Sigmoid colon (tissue), 4 donors: ENCODE data around the gene PLCB2.

Experiments used
- EP300 ChIP-seq, 4 donors: sonication (generic); formaldehyde crosslinking; IDR thresholded peaks; one replicate each; pipeline ENCODE4 v1.6.1; 2017; ENCODE audit warnings: antibody characterized with exemption in 4 of 4
- POLR2A ChIP-seq, 2 donors: fragments of 450-650 bp; IDR thresholded peaks; one replicate each; pipeline ENCODE4 v1.6.1; 2016; ENCODE audit warnings: antibody characterized with exemption in 2 of 2, mild to moderate bottlenecking in 2 of 2, moderate library complexity in 2 of 2
- POLR2AphosphoS5 ChIP-seq, 4 donors: sonication (generic); formaldehyde crosslinking; IDR thresholded peaks; one replicate each; pipeline ENCODE4 v1.6.1; 2017; ENCODE audit warnings: antibody characterized with exemption in 4 of 4
- TF ChIP-seq, protein P1 (sequence below), 4 experiments: fragments of 450-650 bp in 3 of 4; fragments of 200-600 bp in 1 of 4; IDR thresholded peaks; one replicate each; pipeline ENCODE4 v1.5.1; 2016 to 2019; ENCODE audit warnings: antibody characterized with exemption in 4 of 4, mild to moderate bottlenecking in 3 of 4, moderate library complexity in 2 of 4

- TF ChIP-seq POLR2A (IDR thresholded peaks at IDR 0.05) (no peak), POLR2AphosphoS5 (IDR thresholded peaks at IDR 0.05) (peak in 2 of 4 donors; percentile 23 to 40), EP300 (IDR thresholded peaks at IDR 0.05) (no peak)
- TF ChIP-seq, protein P1, sequence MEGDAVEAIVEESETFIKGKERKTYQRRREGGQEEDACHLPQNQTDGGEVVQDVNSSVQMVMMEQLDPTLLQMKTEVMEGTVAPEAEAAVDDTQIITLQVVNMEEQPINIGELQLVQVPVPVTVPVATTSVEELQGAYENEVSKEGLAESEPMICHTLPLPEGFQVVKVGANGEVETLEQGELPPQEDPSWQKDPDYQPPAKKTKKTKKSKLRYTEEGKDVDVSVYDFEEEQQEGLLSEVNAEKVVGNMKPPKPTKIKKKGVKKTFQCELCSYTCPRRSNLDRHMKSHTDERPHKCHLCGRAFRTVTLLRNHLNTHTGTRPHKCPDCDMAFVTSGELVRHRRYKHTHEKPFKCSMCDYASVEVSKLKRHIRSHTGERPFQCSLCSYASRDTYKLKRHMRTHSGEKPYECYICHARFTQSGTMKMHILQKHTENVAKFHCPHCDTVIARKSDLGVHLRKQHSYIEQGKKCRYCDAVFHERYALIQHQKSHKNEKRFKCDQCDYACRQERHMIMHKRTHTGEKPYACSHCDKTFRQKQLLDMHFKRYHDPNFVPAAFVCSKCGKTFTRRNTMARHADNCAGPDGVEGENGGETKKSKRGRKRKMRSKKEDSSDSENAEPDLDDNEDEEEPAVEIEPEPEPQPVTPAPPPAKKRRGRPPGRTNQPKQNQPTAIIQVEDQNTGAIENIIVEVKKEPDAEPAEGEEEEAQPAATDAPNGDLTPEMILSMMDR (IDR thresholded peaks at IDR 0.05): no peak
Measured at GRCh38 chr15:40337597-40337996, 29.9 kb upstream of the PLCB2 start.
